ENCODE measurements around the gene ZKSCAN4. TPM values are rescaled to one million over a fixed set of nuclear protein-coding genes. Genes with fewer than 3 reads are reported as not detected.

The ZKSCAN4 gene
- total and polyA plus RNA-seq, 2 of the 8 experiments (the other 6 are each of a cell fraction or from before 2014, with no cell fraction given), result 2.2 to 6.6 TPM

DNA sequence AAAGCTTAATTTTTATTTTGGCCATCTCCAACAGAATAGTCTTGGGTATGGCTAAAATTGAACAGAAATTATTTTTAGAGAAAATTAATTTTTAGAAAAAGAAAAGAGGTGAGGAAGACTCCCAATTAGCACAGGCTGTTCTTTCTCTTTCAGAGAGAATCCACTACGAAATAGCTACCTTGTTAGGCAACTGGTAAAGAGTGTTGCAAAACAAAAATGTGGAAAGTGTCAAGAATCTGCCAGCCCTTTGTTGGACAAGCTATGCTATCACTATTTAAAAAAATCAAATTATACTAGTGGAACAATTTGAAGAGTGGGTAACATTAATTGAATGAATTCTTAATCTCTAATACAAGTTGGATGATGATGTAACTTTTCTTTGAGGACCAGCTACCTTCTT, 46.2 kb downstream of the ZKSCAN4 start (continued):
- TF ChIP-seq CHD7 (IDR thresholded peaks at IDR 0.05; ENCODE audit: insufficient replicate concordance, low read length) (no peak), HDAC6 (IDR thresholded peaks at IDR 0.05; ENCODE audit: low read depth, low read length) (no peak), MAFK (IDR thresholded peaks at IDR 0.05; ENCODE audit: low read depth, low read length) (no peak), SUZ12 (IDR thresholded peaks at IDR 0.05; ENCODE audit: low read length) (no peak), CHD1 (IDR thresholded peaks at IDR 0.05; ENCODE audit: low read depth, low read length) (no peak)
